HT-29 (cell line): ENCODE measurements around the gene CARD19. TPM values are rescaled to one million over a fixed set of nuclear protein-coding genes. Genes with fewer than 3 reads are reported as not detected.
A peak's percentile ranks its signal among the peaks of the same experiment; 100 is the strongest.

Experiments used
- DNase-seq: peaks from one replicate; pipeline ENCODE4 v3.0.0-alpha.2; 2015; ENCODE audit warnings: low spot score
- total RNA-seq: library from RNA; depleted of rRNA; stranded (reverse); fragments of >200 nt; shearing (Covaris generic); gene quantifications from 2 replicates; pipeline ENCODE4 v1.2.3, GENCODE V29; 2014

CARD19 gene
- total RNA-seq, 1 experiment from 2014 or later, result 142 TPM

GRCh38 chr9:93064392-93065134 lies 31.5 kb upstream of the CARD19 start:
- peak; percentile 16 for DNase-seq

GRCh38 chr9:93065135-93065720 lies 30.8 kb upstream of the CARD19 start:
- DNase-seq, result no peak

- no peak for DNase-seq
Observed at GRCh38 chr9:93066978-93067603, 28.9 kb upstream of the CARD19 start.

GRCh38 chr9:93068956-93069355 lies 27.1 kb upstream of the CARD19 start:
- DNase-seq, result no peak

DNA sequence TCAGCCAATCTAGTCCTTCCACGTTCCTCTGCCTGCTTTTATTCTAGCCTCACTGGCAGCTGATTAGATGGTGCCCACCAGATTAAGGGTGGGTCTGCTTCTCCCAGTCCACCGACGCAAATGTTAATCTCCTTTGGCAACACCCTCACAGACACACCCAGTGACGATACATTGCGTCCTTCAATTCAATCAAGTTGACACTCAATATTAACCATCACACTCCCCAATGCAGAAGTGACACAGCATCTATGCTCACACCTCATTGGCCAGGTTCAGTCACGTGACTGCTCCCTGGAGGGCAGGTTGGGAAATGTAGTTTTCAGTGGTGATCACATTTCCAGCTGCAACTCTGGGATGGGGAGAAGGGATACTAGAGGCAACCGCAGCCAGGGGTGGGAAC lies 24.6 kb upstream of the CARD19 start:
- peak; percentile 66 for DNase-seq

GRCh38 chr9:93072383-93072795 lies 23.6 kb upstream of the CARD19 start:
- DNase-seq, result no peak

DNA sequence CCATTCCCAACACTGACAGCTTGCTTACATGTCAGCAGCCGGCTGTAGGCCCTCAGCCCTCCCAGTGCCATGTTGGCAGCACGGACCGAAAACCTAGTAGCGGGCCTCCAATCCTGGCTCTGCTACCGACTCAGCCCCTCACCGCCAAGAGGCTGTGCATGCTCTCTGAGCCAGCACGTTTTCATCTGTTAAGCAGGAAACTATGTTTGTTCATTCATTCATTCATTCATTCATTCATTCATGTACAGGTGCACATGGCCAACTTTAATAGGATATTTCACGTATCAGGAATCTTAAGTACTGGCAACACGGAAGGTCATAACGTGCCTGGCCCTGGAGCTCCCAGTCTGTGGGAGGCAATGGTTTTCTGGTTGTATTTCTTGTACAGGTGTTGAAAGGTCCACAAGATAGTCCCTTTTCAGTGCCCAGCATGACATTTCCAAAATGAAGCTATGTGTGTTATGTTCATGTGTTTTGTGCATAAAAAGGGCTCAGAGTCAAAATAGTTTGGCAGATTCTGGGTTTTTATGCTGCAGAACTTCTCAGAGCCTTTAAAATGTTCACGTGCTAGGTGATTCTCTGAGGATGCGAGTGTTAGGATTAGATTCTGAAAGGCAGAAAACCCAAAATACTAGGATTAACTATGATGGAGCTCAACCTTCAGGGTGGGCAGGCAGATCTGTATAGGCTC lies 19.8 kb upstream of the CARD19 start:
- DNase-seq, result no peak

DNA sequence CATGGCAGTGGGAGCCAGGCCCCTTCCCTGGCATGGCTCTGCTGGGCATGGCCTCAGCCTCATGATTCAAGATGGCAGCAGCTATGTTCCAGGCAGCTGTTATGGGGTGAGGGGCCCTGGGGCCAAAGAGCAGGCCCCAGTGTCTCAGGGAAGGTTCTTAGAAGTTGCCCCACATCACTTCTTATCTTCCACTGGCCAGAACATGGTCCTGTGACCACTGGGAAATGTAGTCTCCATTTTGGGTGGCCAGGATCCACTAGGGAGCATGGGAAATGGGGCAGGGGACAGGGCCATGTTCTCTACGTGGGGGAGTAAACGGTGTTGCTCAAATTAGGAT lies 19.3 kb upstream of the CARD19 start:
- DNase-seq, result no peak

- no peak for DNase-seq
Observed at GRCh38 chr9:93077367-93077766, 18.6 kb upstream of the CARD19 start.

DNA sequence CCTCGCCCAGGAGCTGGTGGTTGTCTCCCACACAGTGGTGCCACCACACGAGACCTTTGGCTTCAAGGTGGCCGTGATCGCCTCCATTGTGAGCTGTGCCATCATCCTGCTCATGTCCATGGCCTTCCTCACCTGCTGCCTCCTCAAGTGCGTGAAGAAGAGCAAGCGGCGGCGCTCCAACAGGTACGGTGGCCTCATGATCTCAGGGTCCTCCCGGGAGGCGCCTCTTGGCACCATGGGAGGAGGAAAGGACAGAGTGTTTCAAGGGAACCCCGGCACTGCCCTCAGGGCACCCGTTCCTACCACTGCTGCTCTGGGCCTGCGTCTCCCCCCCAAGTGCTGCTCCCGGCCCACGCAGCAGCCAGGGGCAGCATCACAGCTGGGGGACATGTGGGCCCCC lies 18.2 kb upstream of the CARD19 start:
- DNase-seq, result no peak

- DNase-seq, result no peak
Observed at GRCh38 chr9:93079371-93079770, 16.6 kb upstream of the CARD19 start.

DNA sequence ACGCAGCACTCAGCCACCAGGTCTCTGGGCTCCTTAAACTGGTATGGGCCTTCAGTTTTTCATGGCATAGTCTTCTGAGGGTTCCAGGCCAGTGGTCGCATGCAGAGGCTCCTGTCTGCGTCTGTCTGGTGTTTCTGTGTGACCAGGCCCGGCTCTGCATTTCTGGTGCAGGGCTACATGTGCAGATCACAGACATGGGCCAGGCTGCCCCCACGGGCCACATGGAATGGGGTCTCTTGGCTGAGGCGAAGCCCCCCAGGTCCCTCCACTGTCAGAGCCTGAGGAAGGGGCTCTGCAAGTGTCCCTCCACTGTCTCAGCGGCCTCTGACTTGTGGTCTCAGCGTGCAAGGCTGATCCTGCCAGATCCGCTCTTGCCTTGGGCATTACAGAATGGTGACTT lies 15.6 kb upstream of the CARD19 start:
- DNase-seq, result no peak

GRCh38 chr9:93081081-93081529 lies 14.9 kb upstream of the CARD19 start:
- DNase-seq, result no peak

- DNase-seq, result no peak
Observed at GRCh38 chr9:93081931-93082330, 14.1 kb upstream of the CARD19 start.

GRCh38 chr9:93082841-93083411 lies 13.1 kb upstream of the CARD19 start:
- no peak for DNase-seq

GRCh38 chr9:93083592-93084470 lies 12.2 kb upstream of the CARD19 start:
- no peak for DNase-seq

GRCh38 chr9:93084471-93084881 lies 11.5 kb upstream of the CARD19 start:
- DNase-seq, result no peak

GRCh38 chr9:93085676-93086075 lies 10.3 kb upstream of the CARD19 start:
- no peak for DNase-seq

GRCh38 chr9:93086447-93087224 lies 9.4 kb upstream of the CARD19 start:
- DNase-seq, result no peak

DNA sequence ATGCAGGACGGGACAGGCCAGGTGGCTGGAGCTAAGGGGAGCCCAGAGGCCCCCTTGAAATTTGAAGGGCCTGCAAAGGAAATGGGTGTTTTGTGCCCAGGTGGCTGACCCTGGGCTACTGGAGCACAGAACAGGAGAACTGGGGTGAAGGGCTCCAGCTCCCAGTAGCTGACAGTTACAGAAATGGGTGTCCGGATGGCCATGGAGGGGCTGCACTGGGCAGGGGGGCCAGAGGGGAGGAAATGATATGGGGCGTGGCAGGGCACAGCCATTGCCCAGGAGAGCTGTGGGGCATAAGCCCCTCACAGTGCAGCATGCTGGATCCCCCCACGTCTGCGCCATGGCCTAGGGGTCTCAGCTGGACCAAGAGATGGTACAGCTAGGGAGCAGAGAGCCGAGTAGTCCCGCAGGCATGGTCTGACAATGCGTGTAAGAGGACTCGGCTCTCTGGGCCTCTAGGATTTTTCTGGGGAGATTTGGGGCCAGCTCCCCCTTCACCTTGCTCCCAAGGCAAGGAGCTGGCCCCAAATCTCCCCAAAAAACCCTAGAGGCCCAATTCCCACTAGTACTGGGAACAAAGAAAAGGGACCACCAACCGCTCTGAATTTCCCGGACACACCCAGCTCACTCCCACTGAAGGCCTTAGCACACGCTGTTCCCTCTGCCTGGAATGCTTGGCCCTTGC lies 7.9 kb upstream of the CARD19 start:
- no peak for DNase-seq
